Measurements from ENCODE around the gene NEK2. TPM values are rescaled to one million over a fixed set of nuclear protein-coding genes. Genes with fewer than 3 reads are reported as not detected.

The NEK2 gene
- total RNA-seq, 3 donors from 2014 or later = 1.2 to 12.7 (median 2.5) TPM

DNA sequence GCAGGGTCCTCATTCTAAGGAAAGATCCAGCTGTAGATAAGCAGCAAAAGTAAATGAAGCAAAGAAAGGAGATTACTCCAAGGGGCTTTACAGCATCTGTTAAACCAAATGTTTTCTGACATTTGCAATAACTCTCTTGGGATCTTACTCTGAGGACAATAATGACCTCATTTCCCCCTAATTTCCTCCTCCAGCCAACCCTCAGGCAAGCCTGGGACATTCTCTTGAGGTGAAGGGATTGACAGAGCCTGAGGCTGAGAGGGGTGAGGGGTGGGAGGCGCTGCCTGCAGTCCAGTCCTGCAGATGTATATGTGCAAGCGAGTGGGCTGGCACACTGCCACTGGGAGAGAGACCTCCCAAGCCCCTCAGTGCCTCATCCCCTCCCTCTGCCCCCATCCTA lies 40.5 kb upstream of the NEK2 start:
- ATAC-seq = no peak
- Histone ChIP-seq H3K4me3 (no peak overlapping the region), H3K36me3 (ENCODE audit: low read depth) (no peaks in the 10 kb centered on the region), H3K4me1 (ENCODE audit: low read depth) (no peaks in the 10 kb centered on the region), H3K9me3 (no peaks in the 10 kb centered on the region)
- DNase-seq = no peak
- intact Hi-C loops (cut with DNase I, micrococcal nuclease) = no loop called here
- TF ChIP-seq, protein P1, sequence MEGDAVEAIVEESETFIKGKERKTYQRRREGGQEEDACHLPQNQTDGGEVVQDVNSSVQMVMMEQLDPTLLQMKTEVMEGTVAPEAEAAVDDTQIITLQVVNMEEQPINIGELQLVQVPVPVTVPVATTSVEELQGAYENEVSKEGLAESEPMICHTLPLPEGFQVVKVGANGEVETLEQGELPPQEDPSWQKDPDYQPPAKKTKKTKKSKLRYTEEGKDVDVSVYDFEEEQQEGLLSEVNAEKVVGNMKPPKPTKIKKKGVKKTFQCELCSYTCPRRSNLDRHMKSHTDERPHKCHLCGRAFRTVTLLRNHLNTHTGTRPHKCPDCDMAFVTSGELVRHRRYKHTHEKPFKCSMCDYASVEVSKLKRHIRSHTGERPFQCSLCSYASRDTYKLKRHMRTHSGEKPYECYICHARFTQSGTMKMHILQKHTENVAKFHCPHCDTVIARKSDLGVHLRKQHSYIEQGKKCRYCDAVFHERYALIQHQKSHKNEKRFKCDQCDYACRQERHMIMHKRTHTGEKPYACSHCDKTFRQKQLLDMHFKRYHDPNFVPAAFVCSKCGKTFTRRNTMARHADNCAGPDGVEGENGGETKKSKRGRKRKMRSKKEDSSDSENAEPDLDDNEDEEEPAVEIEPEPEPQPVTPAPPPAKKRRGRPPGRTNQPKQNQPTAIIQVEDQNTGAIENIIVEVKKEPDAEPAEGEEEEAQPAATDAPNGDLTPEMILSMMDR (IDR thresholded peaks at IDR 0.05) = no peak

DNA sequence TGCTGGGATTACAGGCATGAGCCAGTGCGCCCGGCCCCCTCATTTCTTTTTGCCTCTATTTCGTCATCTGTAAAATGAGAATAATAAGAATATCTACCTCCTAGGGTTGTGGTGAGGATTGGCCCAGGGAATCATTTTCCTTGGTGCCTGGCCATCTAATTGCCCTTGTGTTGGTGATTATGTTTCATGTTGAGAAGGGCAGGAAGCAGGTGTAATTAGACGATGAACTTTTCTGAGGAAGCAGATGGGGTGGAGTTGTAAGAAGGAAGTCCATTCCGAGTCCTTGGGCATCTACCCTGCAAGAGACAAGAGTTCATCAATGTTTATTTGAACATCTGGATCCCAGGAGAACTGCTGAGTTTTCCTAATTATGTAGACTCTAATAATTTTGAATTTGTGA lies 38.7 kb upstream of the NEK2 start:
- intact Hi-C loops (cut with DNase I, micrococcal nuclease) = no loop called here
- DNase-seq = no peak
- ATAC-seq = peak; percentile 36
- TF ChIP-seq, protein P1 (IDR thresholded peaks at IDR 0.05) = no peak
- Histone ChIP-seq H3K9me3 (no peaks in the 10 kb centered on the region), H3K4me3 (no peak overlapping the region), H3K36me3 (ENCODE audit: low read depth) (no peaks in the 10 kb centered on the region), H3K4me1 (ENCODE audit: low read depth) (no peaks in the 10 kb centered on the region)

DNA sequence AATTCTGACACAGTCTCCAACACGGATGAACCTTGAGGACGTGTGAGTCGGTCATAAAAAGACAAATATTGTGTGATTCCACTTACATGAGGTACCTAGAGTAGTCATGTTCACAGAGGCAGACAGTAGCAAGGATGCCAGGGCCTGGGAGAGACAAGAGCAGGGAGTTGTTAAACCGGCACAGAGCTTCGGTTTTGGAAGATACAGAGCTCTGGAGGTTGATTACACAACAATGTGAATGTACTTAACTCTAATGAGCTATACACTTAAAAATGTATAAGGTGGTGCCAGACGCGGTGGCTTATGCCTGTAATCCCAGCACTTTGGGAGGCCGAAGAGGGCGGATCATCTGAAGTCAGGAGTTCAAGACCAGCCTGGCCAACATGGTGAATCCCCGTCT lies 37.8 kb upstream of the NEK2 start:
- intact Hi-C loops (cut with DNase I, micrococcal nuclease) = no loop called here
- Histone ChIP-seq H3K9me3 (no peaks in the 10 kb centered on the region), H3K36me3 (ENCODE audit: low read depth) (no peaks in the 10 kb centered on the region), H3K4me1 (ENCODE audit: low read depth) (no peaks in the 10 kb centered on the region), H3K4me3 (no peak overlapping the region)
- TF ChIP-seq, protein P1 (IDR thresholded peaks at IDR 0.05) = no peak
- ATAC-seq = no peak
- no peak for DNase-seq

DNA sequence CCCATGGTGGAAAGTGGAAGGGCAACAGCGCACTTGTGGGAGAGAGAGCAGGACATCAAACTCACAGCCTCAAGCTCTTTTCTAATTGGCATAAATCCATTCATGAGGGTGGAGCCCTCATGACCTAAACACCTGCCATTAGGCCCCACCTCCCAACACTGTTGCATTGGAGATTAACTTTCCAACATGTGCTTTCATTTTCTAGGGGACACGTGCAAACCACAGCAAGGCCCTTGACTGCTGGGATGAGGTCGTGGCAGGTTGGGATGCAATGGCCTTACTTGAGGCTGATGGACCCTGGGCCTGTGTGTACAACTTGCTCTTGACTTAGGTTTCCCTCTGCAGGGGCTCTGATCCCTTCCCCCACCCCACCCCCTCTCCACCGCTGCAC lies 35.9 kb upstream of the NEK2 start:
- DNase-seq = no peak
- Histone ChIP-seq H3K4me1 (ENCODE audit: low read depth) (no peaks in the 10 kb centered on the region), H3K4me3 (no peak overlapping the region), H3K9me3 (no peaks in the 10 kb centered on the region), H3K36me3 (ENCODE audit: low read depth) (no peaks in the 10 kb centered on the region)
- TF ChIP-seq, protein P1 (IDR thresholded peaks at IDR 0.05) = no peak
- intact Hi-C loops (cut with DNase I, micrococcal nuclease) = no loop called here
- peak; percentile 36 for ATAC-seq

DNA sequence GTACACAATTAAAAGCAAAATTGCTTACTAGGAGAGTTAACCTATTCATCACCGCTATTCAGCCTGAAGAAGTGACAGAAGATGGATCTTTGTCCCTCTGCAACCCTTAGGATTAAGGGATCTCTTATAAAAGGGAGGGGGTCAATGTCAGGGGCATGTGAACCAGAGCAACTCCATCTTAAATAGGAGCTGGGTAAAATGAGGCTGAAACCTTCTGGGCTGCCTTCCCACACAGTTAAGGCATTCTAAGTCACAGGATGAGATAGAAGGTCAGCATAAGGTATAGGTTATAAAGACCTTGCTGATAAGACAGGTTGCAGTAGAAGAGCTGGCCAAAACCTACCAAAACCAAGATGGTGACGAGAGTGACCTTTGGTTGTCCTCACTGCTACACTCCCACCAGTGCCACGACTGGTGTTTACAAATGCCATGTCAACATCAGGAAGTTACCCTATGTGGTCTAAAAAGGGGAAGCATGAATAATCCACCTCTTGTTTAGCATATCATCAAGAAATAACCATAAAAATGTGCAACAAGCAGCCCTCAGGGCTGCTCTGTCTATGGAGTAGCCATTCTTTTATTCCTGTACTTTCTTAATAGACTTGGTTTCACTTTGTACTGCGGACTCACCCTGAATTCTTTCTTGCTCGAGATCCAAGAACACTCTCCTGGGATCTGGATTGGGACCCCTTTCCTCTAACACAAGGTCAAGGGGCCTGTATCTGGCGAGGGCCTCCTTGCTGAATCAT lies 35.3 kb upstream of the NEK2 start:
- no peaks in the 10 kb centered on the region for H3K36me3 ChIP-seq (ENCODE audit: low read depth)
- TF ChIP-seq, protein P1 (IDR thresholded peaks at IDR 0.05) = no peak

More for the DNA sequence above, 35.3 kb upstream of the NEK2 start:
- DNase-seq = no peak
- Histone ChIP-seq H3K4me3 (no peak overlapping the region), H3K4me1 (ENCODE audit: low read depth) (no peaks in the 10 kb centered on the region), H3K9me3 (no peaks in the 10 kb centered on the region)
- ATAC-seq = no peak
- intact Hi-C loops (cut with DNase I, micrococcal nuclease) = no loop called here
